ENCODE data around the gene CARD10. TPM values are rescaled to one million over a fixed set of nuclear protein-coding genes. Genes with fewer than 3 reads are reported as not detected.
"Not testable (repeated sequence)": the region's sequence is repeated elsewhere in the genome, so short reads cannot be mapped to it uniquely, and the experiment has no call there.

CARD10 gene
- total RNA-seq, 4 donors from 2014 or later, result 4.0 to 14.0 (median 9.9) TPM

DNA sequence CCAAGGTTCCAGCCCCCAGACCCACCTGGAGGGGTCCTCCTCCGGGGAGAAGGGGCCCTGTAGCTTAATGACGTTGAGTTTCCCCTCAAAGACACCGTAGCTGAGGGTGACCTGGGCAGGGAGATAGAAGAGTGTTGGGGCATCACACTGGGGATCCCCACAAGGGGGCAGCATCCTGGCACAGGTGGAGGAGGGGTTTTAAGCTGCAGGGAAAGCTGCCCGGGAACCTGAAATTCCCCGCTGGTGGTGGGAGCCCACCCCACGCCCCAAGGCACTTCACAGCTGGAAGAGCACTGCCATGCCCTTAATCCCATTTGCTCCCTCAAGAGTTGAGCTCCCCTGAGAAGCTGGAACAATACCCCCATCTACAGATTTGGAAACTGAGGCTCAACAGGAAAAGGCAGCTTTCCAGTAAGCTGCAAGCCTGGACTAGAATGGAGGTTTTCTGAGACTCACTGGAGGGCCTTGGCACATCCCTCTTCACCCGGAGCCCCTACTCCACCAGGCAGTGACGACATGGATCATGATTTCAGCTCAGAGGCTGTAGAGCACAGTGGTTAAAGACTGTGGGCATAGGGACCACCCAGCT is 46.7 kb downstream of the CARD10 start:
- H3K27ac ChIP-seq, result no peak overlapping the region
- H3K4me1 ChIP-seq, result no peaks in the 10 kb centered on the region
- no peak overlapping the region for H3K4me3 ChIP-seq
- 20% methylated on average over 3 of the region's 8 CpGs; no CpG with 5 or more reads in 1 of the 2 donors for WGBS, 2 donors (ENCODE audit: low coverage in 1 of 2)
- ATAC-seq, result no peak
- no peaks in the 10 kb centered on the region for H3K9me3 ChIP-seq
- no peaks in the 10 kb centered on the region for H3K36me3 ChIP-seq
- TF ChIP-seq, protein P1, sequence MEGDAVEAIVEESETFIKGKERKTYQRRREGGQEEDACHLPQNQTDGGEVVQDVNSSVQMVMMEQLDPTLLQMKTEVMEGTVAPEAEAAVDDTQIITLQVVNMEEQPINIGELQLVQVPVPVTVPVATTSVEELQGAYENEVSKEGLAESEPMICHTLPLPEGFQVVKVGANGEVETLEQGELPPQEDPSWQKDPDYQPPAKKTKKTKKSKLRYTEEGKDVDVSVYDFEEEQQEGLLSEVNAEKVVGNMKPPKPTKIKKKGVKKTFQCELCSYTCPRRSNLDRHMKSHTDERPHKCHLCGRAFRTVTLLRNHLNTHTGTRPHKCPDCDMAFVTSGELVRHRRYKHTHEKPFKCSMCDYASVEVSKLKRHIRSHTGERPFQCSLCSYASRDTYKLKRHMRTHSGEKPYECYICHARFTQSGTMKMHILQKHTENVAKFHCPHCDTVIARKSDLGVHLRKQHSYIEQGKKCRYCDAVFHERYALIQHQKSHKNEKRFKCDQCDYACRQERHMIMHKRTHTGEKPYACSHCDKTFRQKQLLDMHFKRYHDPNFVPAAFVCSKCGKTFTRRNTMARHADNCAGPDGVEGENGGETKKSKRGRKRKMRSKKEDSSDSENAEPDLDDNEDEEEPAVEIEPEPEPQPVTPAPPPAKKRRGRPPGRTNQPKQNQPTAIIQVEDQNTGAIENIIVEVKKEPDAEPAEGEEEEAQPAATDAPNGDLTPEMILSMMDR (IDR thresholded peaks at IDR 0.05), result peak in 1 of 4 experiments; percentile 25
- no peak for TF ChIP-seq POLR2AphosphoS5 (IDR thresholded peaks at IDR 0.05)
- H3K27me3 ChIP-seq, result peaks cover 86% of the 10 kb centered on the region

DNA sequence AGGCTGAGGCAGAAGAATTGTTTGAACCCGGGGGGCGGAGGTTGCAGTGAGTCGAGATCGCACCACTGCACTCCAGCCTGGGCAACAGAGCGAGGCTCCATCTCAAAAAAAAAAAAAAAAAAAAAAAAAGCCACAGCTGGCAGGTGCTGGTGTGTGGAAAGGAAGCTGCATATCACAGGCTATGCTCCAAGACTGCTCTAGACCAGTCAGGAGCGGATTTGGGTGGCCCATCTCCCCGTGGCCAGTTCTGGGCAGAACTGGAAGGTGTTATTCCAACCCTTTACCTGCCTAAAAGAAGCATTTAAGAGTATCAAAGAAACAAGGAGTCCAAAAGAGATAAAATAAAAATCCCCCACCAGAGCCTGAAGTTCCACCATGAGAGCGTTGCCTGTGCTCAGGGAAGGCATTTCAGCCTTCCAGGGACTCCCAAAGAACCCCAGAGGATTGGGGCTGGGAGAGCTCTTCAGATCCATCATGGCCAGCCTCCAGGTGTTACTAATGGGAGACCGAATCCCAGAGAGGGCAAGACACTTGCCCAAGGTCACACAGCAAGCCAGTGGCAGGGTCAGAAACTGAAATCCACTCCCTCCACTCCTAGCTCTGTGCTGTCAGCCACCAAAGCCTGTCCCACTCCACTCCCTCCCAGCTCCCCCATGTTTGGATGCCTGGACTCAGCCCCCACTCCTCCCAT is 47.3 kb downstream of the CARD10 start:
- no peaks in the 10 kb centered on the region for H3K4me1 ChIP-seq
- WGBS, 2 donors (ENCODE audit: low coverage in 1 of 2), result 79 to 92% methylated on average over 2 to 8 of the region's 9 CpGs
- ATAC-seq, result no peak
- H3K4me3 ChIP-seq, result no peak overlapping the region
- TF ChIP-seq EP300 (IDR thresholded peaks at IDR 0.05), result no peak
- no peaks in the 10 kb centered on the region for H3K9me3 ChIP-seq
- H3K27me3 ChIP-seq, result peaks cover 87% of the 10 kb centered on the region
- H3K36me3 ChIP-seq, result no peaks in the 10 kb centered on the region
- no peak overlapping the region for H3K27ac ChIP-seq

- H3K36me3 ChIP-seq, result no peaks in the 10 kb centered on the region
- peaks cover 87% of the 10 kb centered on the region for H3K27me3 ChIP-seq
- no peak overlapping the region for H3K27ac ChIP-seq
- H3K4me3 ChIP-seq, result no peak overlapping the region
- H3K4me1 ChIP-seq, result no peaks in the 10 kb centered on the region
- WGBS, 2 donors (ENCODE audit: low coverage in 1 of 2), result 50 to 61% methylated on average over 1 to 4 of the region's 5 CpGs
- no peaks in the 10 kb centered on the region for H3K9me3 ChIP-seq
- TF ChIP-seq POLR2AphosphoS5 (IDR thresholded peaks at IDR 0.05) (no peak), EP300 (IDR thresholded peaks at IDR 0.05) (no peak), POLR2A (IDR thresholded peaks at IDR 0.05) (no peak)
- TF ChIP-seq, protein P1 (IDR thresholded peaks at IDR 0.05), result no peak
- no peak for ATAC-seq
Observed at GRCh38 chr22:37470087-37470445, 49.1 kb downstream of the CARD10 start.

DNA sequence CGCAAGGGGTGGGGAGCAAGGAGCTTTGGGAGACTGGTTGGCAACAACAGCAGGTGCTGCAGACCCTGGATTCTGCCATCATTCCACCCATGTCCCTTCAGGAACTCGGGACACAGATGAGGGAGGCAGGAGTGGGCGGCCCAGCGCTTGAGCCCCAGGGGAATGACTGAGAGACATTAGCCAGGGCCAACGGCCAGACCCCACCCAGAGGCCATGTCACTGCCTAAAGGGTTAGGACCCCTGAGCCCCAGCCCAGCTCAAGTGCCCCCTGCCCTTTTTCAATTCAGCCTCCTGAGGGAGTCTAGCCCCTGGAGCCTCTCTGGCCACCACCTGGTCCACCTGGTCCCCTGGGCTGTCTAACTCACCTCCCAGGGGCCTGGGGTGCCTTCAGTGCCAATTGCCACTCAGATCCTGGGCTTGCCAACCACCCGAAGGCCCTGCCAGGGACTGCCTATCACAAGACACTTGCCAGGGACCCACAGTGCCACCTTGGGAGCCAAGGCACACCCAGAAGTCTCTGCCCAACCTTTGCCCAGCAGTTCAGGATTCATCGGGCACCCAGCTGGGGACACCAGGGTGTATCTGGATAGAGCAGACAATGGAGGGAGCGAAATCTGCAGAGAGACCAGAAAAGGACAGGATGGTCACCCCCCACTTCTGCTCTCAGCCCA is 49.7 kb downstream of the CARD10 start:
- Histone ChIP-seq H3K36me3 (no peaks in the 10 kb centered on the region), H3K4me1 (no peaks in the 10 kb centered on the region), H3K27me3 (peaks cover 86% of the 10 kb centered on the region), H3K9me3 (no peaks in the 10 kb centered on the region), H3K27ac (no peak overlapping the region), H3K4me3 (no peak overlapping the region)
- TF ChIP-seq, protein P1 (IDR thresholded peaks at IDR 0.05), result no peak
- TF ChIP-seq EP300 (IDR thresholded peaks at IDR 0.05), result no peak
- no peak for TF ChIP-seq POLR2A (IDR thresholded peaks at IDR 0.05)
- no peak for TF ChIP-seq POLR2AphosphoS5 (IDR thresholded peaks at IDR 0.05)
- 33 to 50% methylated on average over 1 to 2 of the region's 8 CpGs for WGBS, 2 donors (ENCODE audit: low coverage in 1 of 2)
- ATAC-seq, result no peak

DNA sequence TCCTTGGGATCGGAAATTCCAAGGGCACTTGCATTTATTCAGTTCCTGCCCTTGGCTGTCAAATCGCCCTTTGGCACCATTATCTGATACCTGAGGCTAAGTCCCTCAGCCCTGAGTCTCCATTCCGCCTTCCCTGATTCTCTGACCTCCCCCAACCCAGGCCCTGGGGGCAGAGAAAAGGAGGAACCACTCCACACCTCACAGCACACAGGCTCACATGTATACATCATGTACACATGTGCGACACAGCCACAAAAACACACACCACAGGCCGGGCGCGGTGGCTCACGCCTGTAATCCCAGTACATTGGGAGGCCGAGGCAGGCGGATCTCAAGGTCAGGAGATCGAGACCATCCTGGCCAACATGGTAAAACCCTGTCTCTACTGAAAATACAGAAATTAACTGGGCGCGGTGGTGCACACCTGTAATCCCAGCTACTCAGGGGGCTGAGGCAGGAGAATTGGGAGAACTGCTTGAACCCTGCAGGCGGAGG is 51.0 kb downstream of the CARD10 start:
- 37 to 52% methylated on average over 2 of the region's 14 CpGs for WGBS, 2 donors (ENCODE audit: low coverage in 1 of 2)
- not testable (repeated sequence) for H3K27ac ChIP-seq, H3K9me3 ChIP-seq, H3K4me1 ChIP-seq, ATAC-seq, H3K36me3 ChIP-seq, H3K4me3 ChIP-seq
- peaks cover 86% of the 10 kb centered on the region for H3K27me3 ChIP-seq
